Measurements from ENCODE around the gene LDHD.

Gene LDHD

GRCh38 chr16:75112734-75113491, 3.7 kb downstream of the LDHD start:
- Histone ChIP-seq H3K9me2 (ENCODE audit: low read depth, low read length) (no peaks in the 10 kb centered on the region), H3K79me2 (ENCODE audit: insufficient read depth, low read length) (no peaks in the 10 kb centered on the region), H4K20me1 (ENCODE audit: insufficient read depth, low read length) (no peaks in the 10 kb centered on the region), H3K4me2 (ENCODE audit: low read length) (no peak overlapping the region), H2AFZ (ENCODE audit: low read length) (no peak overlapping the region), H3K9me3 (ENCODE audit: low read length) (no peaks in the 10 kb centered on the region), H3K4me1 (ENCODE audit: insufficient read depth, low read length, severe bottlenecking) (peaks cover 36% of the 10 kb centered on the region), H3K9ac (ENCODE audit: low read length) (no peak overlapping the region), H3K36me3 (ENCODE audit: insufficient read depth, low read length) (no peaks in the 10 kb centered on the region), H3K4me3 (ENCODE audit: low read depth, low read length, poor library complexity, severe bottlenecking) (no peak overlapping the region), H3K27me3 (ENCODE audit: insufficient read depth, low read length) (no peaks in the 10 kb centered on the region), H3K27ac (ENCODE audit: low read depth, low read length, poor library complexity, severe bottlenecking) (no peak overlapping the region), H3F3A (ENCODE audit: insufficient read depth, low read length) (no peaks in the 10 kb centered on the region)
- TF ChIP-seq, protein P1, sequence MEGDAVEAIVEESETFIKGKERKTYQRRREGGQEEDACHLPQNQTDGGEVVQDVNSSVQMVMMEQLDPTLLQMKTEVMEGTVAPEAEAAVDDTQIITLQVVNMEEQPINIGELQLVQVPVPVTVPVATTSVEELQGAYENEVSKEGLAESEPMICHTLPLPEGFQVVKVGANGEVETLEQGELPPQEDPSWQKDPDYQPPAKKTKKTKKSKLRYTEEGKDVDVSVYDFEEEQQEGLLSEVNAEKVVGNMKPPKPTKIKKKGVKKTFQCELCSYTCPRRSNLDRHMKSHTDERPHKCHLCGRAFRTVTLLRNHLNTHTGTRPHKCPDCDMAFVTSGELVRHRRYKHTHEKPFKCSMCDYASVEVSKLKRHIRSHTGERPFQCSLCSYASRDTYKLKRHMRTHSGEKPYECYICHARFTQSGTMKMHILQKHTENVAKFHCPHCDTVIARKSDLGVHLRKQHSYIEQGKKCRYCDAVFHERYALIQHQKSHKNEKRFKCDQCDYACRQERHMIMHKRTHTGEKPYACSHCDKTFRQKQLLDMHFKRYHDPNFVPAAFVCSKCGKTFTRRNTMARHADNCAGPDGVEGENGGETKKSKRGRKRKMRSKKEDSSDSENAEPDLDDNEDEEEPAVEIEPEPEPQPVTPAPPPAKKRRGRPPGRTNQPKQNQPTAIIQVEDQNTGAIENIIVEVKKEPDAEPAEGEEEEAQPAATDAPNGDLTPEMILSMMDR (IDR thresholded peaks at IDR 0.05; ENCODE audit: low read length): no peak
- TF ChIP-seq EZH2 (IDR thresholded peaks at IDR 0.05; ENCODE audit: borderline replicate concordance, low read length): no peak

GRCh38 chr16:75111961-75112733, 4.4 kb downstream of the LDHD start:
- Histone ChIP-seq H3K4me2 (ENCODE audit: low read length) (no peak overlapping the region), H3K9ac (ENCODE audit: low read length) (no peak overlapping the region), H3K9me2 (ENCODE audit: low read depth, low read length) (no peaks in the 10 kb centered on the region), H4K20me1 (ENCODE audit: insufficient read depth, low read length) (no peaks in the 10 kb centered on the region), H3K27ac (ENCODE audit: low read depth, low read length, poor library complexity, severe bottlenecking) (no peak overlapping the region), H3K36me3 (ENCODE audit: insufficient read depth, low read length) (no peaks in the 10 kb centered on the region), H3K27me3 (ENCODE audit: insufficient read depth, low read length) (no peaks in the 10 kb centered on the region), H2AFZ (ENCODE audit: low read length) (no peak overlapping the region), H3K4me3 (ENCODE audit: low read depth, low read length, poor library complexity, severe bottlenecking) (no peak overlapping the region), H3F3A (ENCODE audit: insufficient read depth, low read length) (no peaks in the 10 kb centered on the region), H3K4me1 (ENCODE audit: insufficient read depth, low read length, severe bottlenecking) (peaks cover 42% of the 10 kb centered on the region), H3K9me3 (ENCODE audit: low read length) (no peaks in the 10 kb centered on the region), H3K79me2 (ENCODE audit: insufficient read depth, low read length) (no peaks in the 10 kb centered on the region)
- TF ChIP-seq EZH2 (IDR thresholded peaks at IDR 0.05; ENCODE audit: borderline replicate concordance, low read length): no peak
- TF ChIP-seq, protein P1 (IDR thresholded peaks at IDR 0.05; ENCODE audit: low read length): no peak

DNA sequence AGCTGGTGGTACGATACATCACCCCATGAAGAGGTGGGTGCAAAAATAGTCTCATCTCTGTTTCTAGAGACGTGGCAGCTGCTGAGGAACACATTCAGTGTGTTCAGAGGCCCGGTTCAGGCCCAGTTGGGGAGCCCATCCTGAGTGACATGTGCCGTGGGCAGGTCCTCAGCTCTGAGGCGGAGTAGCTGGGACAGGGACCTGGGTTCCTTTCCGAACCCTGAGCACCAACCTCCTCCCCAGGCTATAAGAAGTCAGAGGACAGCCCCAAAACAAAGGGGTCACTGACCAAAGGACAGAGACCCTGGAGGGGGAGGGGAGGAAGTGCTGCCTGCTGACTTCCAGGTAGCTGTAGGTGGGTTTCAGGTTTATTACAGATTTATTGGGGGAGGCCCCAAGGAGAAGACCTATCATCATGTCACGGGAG, 5.1 kb downstream of the LDHD start:
- H3K27ac ChIP-seq (ENCODE audit: low read depth, low read length, poor library complexity, severe bottlenecking): no peak overlapping the region
- no peaks in the 10 kb centered on the region for H3K79me2 ChIP-seq (ENCODE audit: insufficient read depth, low read length)
- no peaks in the 10 kb centered on the region for H4K20me1 ChIP-seq (ENCODE audit: insufficient read depth, low read length)
- peaks cover 42% of the 10 kb centered on the region for H3K4me1 ChIP-seq (ENCODE audit: insufficient read depth, low read length, severe bottlenecking)
- H3K4me2 ChIP-seq (ENCODE audit: low read length): peak overlapping the region; percentile 56; the same call in 1 of the 2 replicates
- no peaks in the 10 kb centered on the region for H3F3A ChIP-seq (ENCODE audit: insufficient read depth, low read length)
- no peak overlapping the region for H3K4me3 ChIP-seq (ENCODE audit: low read depth, low read length, poor library complexity, severe bottlenecking)
- no peak overlapping the region for H3K9ac ChIP-seq (ENCODE audit: low read length)
- H3K27me3 ChIP-seq (ENCODE audit: insufficient read depth, low read length): no peaks in the 10 kb centered on the region
- no peaks in the 10 kb centered on the region for H3K9me3 ChIP-seq (ENCODE audit: low read length)
- no peaks in the 10 kb centered on the region for H3K36me3 ChIP-seq (ENCODE audit: insufficient read depth, low read length)
- H3K9me2 ChIP-seq (ENCODE audit: low read depth, low read length): no peaks in the 10 kb centered on the region
- H2AFZ ChIP-seq (ENCODE audit: low read length): no peak overlapping the region
- TF ChIP-seq, protein P1 (IDR thresholded peaks at IDR 0.05; ENCODE audit: low read length): 0 out of 2 replicates have a peak, but pooled peaks have one; percentile 2
- TF ChIP-seq EZH2 (IDR thresholded peaks at IDR 0.05; ENCODE audit: borderline replicate concordance, low read length): no peak

All from OCI-LY1 (cell line).